ENCODE data around the gene NCAM1.

Gene NCAM1

GRCh38 chr11:113021111-113021510 is 59.9 kb downstream of the NCAM1 start:
- no peaks in the 10 kb centered on the region for H3K9me2 ChIP-seq (replicated peaks; ENCODE audit: insufficient read depth, low read length)
- H3K27ac ChIP-seq (ENCODE audit: low read length), result no peak overlapping the region
- no peak overlapping the region for H3K4me3 ChIP-seq (ENCODE audit: low read length)
- no peaks in the 10 kb centered on the region for H3K4me1 ChIP-seq (ENCODE audit: low read length)
- DNase-seq, result no peak
- no peak overlapping the region for H2AFZ ChIP-seq (ENCODE audit: low read length)
- TF ChIP-seq EZH2phosphoT487 (IDR thresholded peaks at IDR 0.05; ENCODE audit: low read length), result no peak
- TF ChIP-seq CTCF (IDR thresholded peaks at IDR 0.05; ENCODE audit: low read length), result no peak
- TF ChIP-seq EZH2 (optimal IDR thresholded peaks at IDR 0.05; ENCODE audit: low read depth, low read length), result no peak
- H4K20me1 ChIP-seq (ENCODE audit: insufficient read depth, low read length), result no peaks in the 10 kb centered on the region
- no peaks in the 10 kb centered on the region for H3K79me2 ChIP-seq (ENCODE audit: low read length)
- no peak overlapping the region for H3K9ac ChIP-seq (ENCODE audit: low read length)
- no peaks in the 10 kb centered on the region for H3F3A ChIP-seq (ENCODE audit: insufficient read depth, low read length)
- no peaks in the 10 kb centered on the region for H3K9me3 ChIP-seq (replicated peaks; ENCODE audit: insufficient read depth, low read length)
- H3K36me3 ChIP-seq (replicated peaks; ENCODE audit: insufficient read depth, low read length), result no peaks in the 10 kb centered on the region
- H3K27me3 ChIP-seq (replicated peaks; ENCODE audit: insufficient read depth, low read length), result no peaks in the 10 kb centered on the region
- no peak overlapping the region for H3K4me2 ChIP-seq (ENCODE audit: low read depth, low read length)

GRCh38 chr11:113022262-113022661 is 61.0 kb downstream of the NCAM1 start:
- Histone ChIP-seq H3K9me2 (replicated peaks; ENCODE audit: insufficient read depth, low read length) (no peaks in the 10 kb centered on the region), H3F3A (ENCODE audit: insufficient read depth, low read length) (no peaks in the 10 kb centered on the region), H3K4me1 (ENCODE audit: low read length) (no peaks in the 10 kb centered on the region), H4K20me1 (ENCODE audit: insufficient read depth, low read length) (no peaks in the 10 kb centered on the region), H3K4me3 (ENCODE audit: low read length) (no peak overlapping the region), H3K27me3 (replicated peaks; ENCODE audit: insufficient read depth, low read length) (no peaks in the 10 kb centered on the region), H3K4me2 (ENCODE audit: low read depth, low read length) (no peak overlapping the region), H3K9ac (ENCODE audit: low read length) (no peak overlapping the region), H2AFZ (ENCODE audit: low read length) (no peak overlapping the region), H3K36me3 (replicated peaks; ENCODE audit: insufficient read depth, low read length) (no peaks in the 10 kb centered on the region), H3K79me2 (ENCODE audit: low read length) (no peaks in the 10 kb centered on the region), H3K27ac (ENCODE audit: low read length) (no peak overlapping the region), H3K9me3 (replicated peaks; ENCODE audit: insufficient read depth, low read length) (no peaks in the 10 kb centered on the region)
- DNase-seq, result no peak
- TF ChIP-seq CTCF (IDR thresholded peaks at IDR 0.05; ENCODE audit: low read length) (no peak), EZH2phosphoT487 (IDR thresholded peaks at IDR 0.05; ENCODE audit: low read length) (no peak), EZH2 (optimal IDR thresholded peaks at IDR 0.05; ENCODE audit: low read depth, low read length) (no peak)

GRCh38 chr11:113023228-113023627 is 62.0 kb downstream of the NCAM1 start:
- no peak overlapping the region for H3K9ac ChIP-seq (ENCODE audit: low read length)
- H3K27me3 ChIP-seq (replicated peaks; ENCODE audit: insufficient read depth, low read length), result no peaks in the 10 kb centered on the region
- H3K27ac ChIP-seq (ENCODE audit: low read length), result no peak overlapping the region
- no peak overlapping the region for H2AFZ ChIP-seq (ENCODE audit: low read length)
- H3K4me2 ChIP-seq (ENCODE audit: low read depth, low read length), result no peak overlapping the region
- no peak for DNase-seq
- no peaks in the 10 kb centered on the region for H3K4me1 ChIP-seq (ENCODE audit: low read length)
- H3K36me3 ChIP-seq (replicated peaks; ENCODE audit: insufficient read depth, low read length), result no peaks in the 10 kb centered on the region
- no peaks in the 10 kb centered on the region for H3F3A ChIP-seq (ENCODE audit: insufficient read depth, low read length)
- no peak for TF ChIP-seq EZH2phosphoT487 (IDR thresholded peaks at IDR 0.05; ENCODE audit: low read length)
- TF ChIP-seq EZH2 (optimal IDR thresholded peaks at IDR 0.05; ENCODE audit: low read depth, low read length), result no peak
- no peaks in the 10 kb centered on the region for H3K9me3 ChIP-seq (replicated peaks; ENCODE audit: insufficient read depth, low read length)
- no peaks in the 10 kb centered on the region for H4K20me1 ChIP-seq (ENCODE audit: insufficient read depth, low read length)
- H3K79me2 ChIP-seq (ENCODE audit: low read length), result no peaks in the 10 kb centered on the region
- no peaks in the 10 kb centered on the region for H3K9me2 ChIP-seq (replicated peaks; ENCODE audit: insufficient read depth, low read length)
- no peak overlapping the region for H3K4me3 ChIP-seq (ENCODE audit: low read length)

GRCh38 chr11:113023986-113024385 is 62.8 kb downstream of the NCAM1 start:
- no peaks in the 10 kb centered on the region for H3K9me2 ChIP-seq (replicated peaks; ENCODE audit: insufficient read depth, low read length)
- H2AFZ ChIP-seq (ENCODE audit: low read length), result no peak overlapping the region
- H3K4me3 ChIP-seq (ENCODE audit: low read length), result no peak overlapping the region
- DNase-seq, result no peak
- TF ChIP-seq CTCF (IDR thresholded peaks at IDR 0.05; ENCODE audit: low read length) (no peak), EZH2 (optimal IDR thresholded peaks at IDR 0.05; ENCODE audit: low read depth, low read length) (no peak), EZH2phosphoT487 (IDR thresholded peaks at IDR 0.05; ENCODE audit: low read length) (no peak)
- H4K20me1 ChIP-seq (ENCODE audit: insufficient read depth, low read length), result no peaks in the 10 kb centered on the region
- no peak overlapping the region for H3K27ac ChIP-seq (ENCODE audit: low read length)
- H3K4me1 ChIP-seq (ENCODE audit: low read length), result no peaks in the 10 kb centered on the region
- H3K36me3 ChIP-seq (replicated peaks; ENCODE audit: insufficient read depth, low read length), result no peaks in the 10 kb centered on the region
- no peak overlapping the region for H3K9ac ChIP-seq (ENCODE audit: low read length)
- no peaks in the 10 kb centered on the region for H3F3A ChIP-seq (ENCODE audit: insufficient read depth, low read length)
- H3K4me2 ChIP-seq (ENCODE audit: low read depth, low read length), result no peak overlapping the region
- H3K9me3 ChIP-seq (replicated peaks; ENCODE audit: insufficient read depth, low read length), result no peaks in the 10 kb centered on the region
- no peaks in the 10 kb centered on the region for H3K79me2 ChIP-seq (ENCODE audit: low read length)
- H3K27me3 ChIP-seq (replicated peaks; ENCODE audit: insufficient read depth, low read length), result no peaks in the 10 kb centered on the region
